H1 (cell line): Measurements from ENCODE around the gene RGS6. TPM values are rescaled to one million over a fixed set of nuclear protein-coding genes. Genes with fewer than 3 reads are reported as not detected.

ENCODE experiments used
- KDM4A ChIP-seq: IDR thresholded peaks from one replicate; pipeline ENCODE4 v1.7.1; 2012; ENCODE audit warnings: low read depth, mild to moderate bottlenecking, moderate library complexity, low read length, inconsistent platforms; ENCODE audit not compliant: severe bottlenecking
- POLR2A ChIP-seq, 2 experiments: IDR thresholded peaks; 1 replicate in 1 of 2; 2 replicates in 1 of 2; pipeline ENCODE4 v1.6.1; 2011; ENCODE audit warnings: low read depth in 2 of 2, low read length in 2 of 2, mild to moderate bottlenecking in 2 of 2; ENCODE audit errors: control extremely low read depth in 1 of 2
- SP2 ChIP-seq: IDR thresholded peaks from 2 replicates; pipeline ENCODE4 v1.6.1; 2012; ENCODE audit warnings: mild to moderate bottlenecking, low read length, inconsistent platforms
- TEAD4 ChIP-seq: IDR thresholded peaks from 2 replicates; pipeline ENCODE4 v1.6.1; 2012; ENCODE audit warnings: low read depth, low read length, inconsistent platforms, mixed read lengths
- YY1 ChIP-seq: IDR thresholded peaks from 2 replicates; pipeline ENCODE4 v1.6.1; 2011; ENCODE audit warnings: low read depth, mild to moderate bottlenecking, low read length
- polyA plus RNA-seq, 7 experiments: library from polyadenylated mRNA; depleted of rRNA in 3 of 7; stranded (reverse) in 5 of 7; unstranded in 2 of 7; fragments of >200 nt in 5 of 7; fragments of 200-250 nt in 2 of 7; gene quantifications; 1 replicate in 5 of 7; 2 replicates in 1 of 7; 4 replicates in 1 of 7; pipeline versions ENCODE4 v1.2.1 to v1.2.3, GENCODE V29; 2011 to 2013; ENCODE audit warnings: missing spikeins in 2 of 7, mixed read lengths in 2 of 7
- total RNA-seq: library from RNA; stranded (reverse); fragmentation: NEBNext Ultra II Directional; extraction: Animal tissue kit (Norgen Biotek cat#: 25700); gene quantifications from 2 replicates; pipeline ENCODE4 v1.2.1, GENCODE V29; 2021

RGS6 gene
- total and polyA plus RNA-seq, 2 of the 8 experiments (the other 6 are each of a cell fraction or from before 2014, with no cell fraction given): 0.26 to 1.1 TPM

DNA sequence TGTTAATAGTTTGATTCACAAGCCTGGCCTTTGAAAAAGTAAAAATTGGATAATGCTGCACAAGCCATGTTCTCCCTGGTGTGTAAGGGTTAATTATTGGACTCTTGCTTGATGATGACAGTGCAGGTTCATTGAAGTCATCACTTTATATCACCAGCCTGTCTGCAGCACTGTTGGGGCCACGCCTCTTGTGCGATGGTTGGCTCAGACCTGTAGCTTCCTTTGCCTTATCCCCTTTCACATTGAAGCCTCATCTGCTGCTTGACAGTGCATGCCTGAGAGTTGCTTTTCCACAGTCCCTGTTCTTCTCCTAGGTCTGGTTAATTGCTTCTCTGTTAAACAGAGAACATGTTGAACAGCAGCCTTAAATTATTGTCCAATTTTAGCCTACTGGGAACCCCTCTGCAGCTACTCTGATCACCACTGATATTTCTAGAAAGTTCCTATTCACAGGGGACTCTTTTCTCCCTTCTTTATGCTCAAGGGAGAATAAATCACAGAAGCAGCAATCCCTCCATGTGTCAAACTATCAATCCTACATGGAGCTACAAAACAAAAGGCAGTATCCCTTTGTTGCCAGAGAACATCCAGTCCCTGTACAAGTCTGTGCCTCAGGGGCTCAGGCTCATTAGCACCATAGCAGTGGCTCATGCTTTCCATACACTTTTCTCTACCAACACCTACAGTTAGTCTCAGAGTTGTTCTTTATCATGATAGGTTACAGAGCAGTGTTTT lies 322.1 kb downstream of the RGS6 start (continued):
- TF ChIP-seq KDM4A (no peak), YY1 (no peak), POLR2A (IDR thresholded peaks at IDR 0.05; ENCODE audit: control extremely low read depth in 1 of 2, low read depth in 2 of 2, low read length in 2 of 2) (no peak), SP2 (no peak), TEAD4 (no peak)
